Measurements from ENCODE around the gene ATP8A1.

DNA sequence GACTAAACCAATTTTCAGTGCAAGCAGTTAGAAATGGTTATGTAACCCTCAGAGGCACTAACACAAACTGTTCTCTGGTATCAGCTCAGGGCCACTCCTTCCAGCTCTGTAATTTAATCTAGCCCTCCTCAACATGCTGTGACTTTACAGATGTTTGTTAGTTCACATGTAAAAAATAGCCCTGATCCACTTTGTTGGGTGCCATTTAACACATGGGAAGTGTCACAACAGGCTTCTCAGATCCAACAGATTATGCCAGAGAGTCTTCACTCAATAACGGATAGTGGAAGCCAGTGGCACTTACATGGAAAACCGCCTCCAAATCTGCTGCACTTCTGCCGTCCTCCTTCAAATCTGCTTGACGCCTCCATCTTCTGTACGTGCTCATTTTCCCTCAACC is 51.6 kb downstream of the ATP8A1 start:
- TF ChIP-seq POLR2AphosphoS5 (IDR thresholded peaks at IDR 0.05) (no peak), POLR2A (IDR thresholded peaks at IDR 0.05) (no peak)
- TF ChIP-seq, protein P1, sequence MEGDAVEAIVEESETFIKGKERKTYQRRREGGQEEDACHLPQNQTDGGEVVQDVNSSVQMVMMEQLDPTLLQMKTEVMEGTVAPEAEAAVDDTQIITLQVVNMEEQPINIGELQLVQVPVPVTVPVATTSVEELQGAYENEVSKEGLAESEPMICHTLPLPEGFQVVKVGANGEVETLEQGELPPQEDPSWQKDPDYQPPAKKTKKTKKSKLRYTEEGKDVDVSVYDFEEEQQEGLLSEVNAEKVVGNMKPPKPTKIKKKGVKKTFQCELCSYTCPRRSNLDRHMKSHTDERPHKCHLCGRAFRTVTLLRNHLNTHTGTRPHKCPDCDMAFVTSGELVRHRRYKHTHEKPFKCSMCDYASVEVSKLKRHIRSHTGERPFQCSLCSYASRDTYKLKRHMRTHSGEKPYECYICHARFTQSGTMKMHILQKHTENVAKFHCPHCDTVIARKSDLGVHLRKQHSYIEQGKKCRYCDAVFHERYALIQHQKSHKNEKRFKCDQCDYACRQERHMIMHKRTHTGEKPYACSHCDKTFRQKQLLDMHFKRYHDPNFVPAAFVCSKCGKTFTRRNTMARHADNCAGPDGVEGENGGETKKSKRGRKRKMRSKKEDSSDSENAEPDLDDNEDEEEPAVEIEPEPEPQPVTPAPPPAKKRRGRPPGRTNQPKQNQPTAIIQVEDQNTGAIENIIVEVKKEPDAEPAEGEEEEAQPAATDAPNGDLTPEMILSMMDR (IDR thresholded peaks at IDR 0.05 in 8 of 11, conservative IDR thresholded peaks at IDR 0.05 in 3 of 11), result no peak
